Ramos (cell line): ENCODE results near the gene FNBP1L.

ENCODE experiments used
- in situ Hi-C: fragments of 300-500 bp; cut with MboI; formaldehyde crosslinking; loops from one replicate; pipeline ENCODE4 v1.14.3; 2022; ENCODE audit warnings: low sequenced_read_pairs; ENCODE audit not compliant: unreplicated experiment

FNBP1L gene

DNA sequence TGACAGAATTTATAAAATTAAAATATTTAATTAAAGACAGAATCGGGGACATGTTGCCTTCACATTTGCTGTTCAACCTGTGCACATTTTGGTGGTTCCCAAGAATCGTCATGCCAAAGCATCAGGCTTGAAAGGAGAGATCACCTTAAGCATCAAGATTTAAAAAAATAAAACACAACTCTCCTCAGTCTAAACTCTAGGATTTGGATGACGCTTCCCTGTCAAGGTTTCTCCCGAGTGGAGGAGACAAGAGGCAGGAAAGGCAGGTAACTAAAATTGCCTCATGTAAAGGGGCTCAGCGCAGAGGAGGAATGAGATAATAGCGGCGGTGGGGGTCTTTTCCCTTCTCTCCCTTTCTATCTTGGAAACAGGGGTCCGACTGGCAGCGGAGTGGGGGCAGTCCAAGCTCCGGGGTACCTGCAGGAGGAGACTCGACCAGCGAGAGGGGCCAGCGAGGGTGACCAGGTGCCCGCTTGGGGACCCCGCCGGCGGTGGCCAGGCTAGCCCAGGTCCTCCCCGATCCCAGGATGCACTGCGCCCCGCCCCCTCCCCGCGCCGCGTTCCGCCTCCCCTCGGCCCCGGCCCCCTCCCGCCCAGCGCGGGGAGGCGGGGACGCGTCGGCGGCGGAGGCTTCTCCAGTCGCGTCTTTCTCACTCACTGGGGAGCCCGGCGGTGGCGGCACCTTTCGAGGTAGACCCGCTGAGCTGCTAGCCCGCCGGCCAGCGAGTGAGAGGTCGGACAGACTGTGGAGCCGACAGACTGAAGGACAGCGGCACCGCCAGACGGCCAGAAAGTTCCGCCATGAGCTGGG, at the start of gene FNBP1L:
FNBP1L (plus strand) TSS at position 638 of the 811 bp plus-strand sequence; CDS start at position 802, 164 bp downstream.
- in situ Hi-C loops, result loop anchor here (25.0 kb wide), 1 partner anchor 390 kb away; no protein-coding TSS in a partner anchor

- in situ Hi-C loops, result no loop called here
Measured at GRCh38 chr1:93399781-93400180, 48.1 kb upstream of the FNBP1L start.

DNA sequence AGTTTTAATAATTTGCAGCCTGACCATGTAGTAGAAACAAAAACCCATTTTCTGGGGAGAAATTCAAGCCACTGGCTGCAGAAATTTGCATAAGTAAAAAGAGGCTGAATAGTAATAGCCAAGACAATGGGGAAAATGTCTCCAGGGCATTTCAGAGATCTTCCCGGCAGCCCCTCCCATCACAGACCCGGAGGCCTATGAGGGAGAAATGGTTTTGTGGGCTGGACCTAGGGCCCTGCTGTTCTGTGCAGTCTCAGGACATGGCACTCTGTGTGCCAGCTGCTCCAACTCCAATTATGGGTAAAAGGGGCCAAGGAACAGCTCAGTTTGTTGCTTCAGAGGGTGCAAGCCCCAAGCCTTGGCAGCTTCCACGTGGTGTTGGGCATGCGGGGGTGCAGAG, 39.7 kb upstream of the FNBP1L start:
- in situ Hi-C loops, result no loop called here

DNA sequence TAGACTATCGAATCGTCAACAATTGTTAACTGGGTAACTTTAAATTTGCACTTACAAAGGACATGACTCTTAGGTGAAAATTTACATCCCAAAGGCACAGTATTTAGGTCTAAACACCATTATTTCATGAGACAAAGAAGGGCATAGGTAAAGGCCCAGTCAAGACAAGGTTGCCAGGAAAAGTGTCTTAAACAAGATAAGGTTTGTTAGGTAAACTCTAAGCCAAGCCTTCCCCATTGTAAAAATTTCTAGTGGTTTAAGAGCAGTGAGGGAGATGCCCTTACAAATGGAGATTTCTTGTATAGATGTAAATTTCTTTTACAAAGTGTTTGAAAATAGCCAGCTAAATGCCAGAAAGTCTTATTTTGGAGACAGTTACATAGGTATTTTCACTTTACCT, 36.9 kb upstream of the FNBP1L start:
- in situ Hi-C loops, result no loop called here

- in situ Hi-C loops, result no loop called here
Measured at GRCh38 chr1:93414749-93415148, 33.2 kb upstream of the FNBP1L start.

DNA sequence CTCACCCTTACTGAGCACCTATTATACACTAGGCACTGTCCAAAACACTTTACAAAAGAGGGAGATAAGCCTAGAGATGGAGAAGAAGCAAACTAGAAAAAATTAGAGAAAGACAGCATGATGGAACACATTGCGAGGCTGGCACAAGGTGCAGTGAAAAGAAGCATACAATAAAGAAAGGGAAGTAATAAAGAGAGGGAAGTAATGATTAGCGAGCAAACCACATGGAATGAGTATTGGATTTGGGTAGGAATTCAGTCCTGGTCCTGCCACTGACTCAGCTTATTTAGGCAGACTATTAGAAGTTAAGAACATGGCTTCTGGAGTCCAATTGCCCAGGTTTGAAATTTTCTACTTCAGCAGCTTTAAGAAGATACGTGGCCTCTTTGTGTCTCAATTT, 32.6 kb upstream of the FNBP1L start:
- in situ Hi-C loops, result no loop called here

GRCh38 chr1:93416183-93416582, 31.7 kb upstream of the FNBP1L start:
- in situ Hi-C loops, result no loop called here

DNA sequence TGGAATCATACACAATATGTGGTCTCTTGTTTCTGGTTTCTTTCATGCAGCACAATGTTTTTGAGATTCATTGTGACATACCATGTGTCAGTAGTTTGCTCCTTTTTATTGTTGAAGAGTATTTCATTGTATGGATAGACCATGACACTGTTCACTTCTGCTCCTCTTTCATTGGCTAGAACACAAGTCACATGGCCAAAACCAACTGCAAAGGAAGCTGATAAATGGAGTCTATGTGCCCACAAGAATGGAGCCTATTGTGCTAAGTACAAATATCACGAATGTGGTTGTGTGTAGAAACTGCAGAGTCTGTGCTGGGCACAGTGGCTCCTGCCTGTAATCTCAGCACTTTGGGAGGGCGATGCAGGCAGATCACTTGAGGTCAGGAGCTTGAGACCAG, 28.6 kb upstream of the FNBP1L start:
- in situ Hi-C loops, result no loop called here

- in situ Hi-C loops, result no loop called here
Measured at GRCh38 chr1:93420400-93420799, 27.5 kb upstream of the FNBP1L start.

DNA sequence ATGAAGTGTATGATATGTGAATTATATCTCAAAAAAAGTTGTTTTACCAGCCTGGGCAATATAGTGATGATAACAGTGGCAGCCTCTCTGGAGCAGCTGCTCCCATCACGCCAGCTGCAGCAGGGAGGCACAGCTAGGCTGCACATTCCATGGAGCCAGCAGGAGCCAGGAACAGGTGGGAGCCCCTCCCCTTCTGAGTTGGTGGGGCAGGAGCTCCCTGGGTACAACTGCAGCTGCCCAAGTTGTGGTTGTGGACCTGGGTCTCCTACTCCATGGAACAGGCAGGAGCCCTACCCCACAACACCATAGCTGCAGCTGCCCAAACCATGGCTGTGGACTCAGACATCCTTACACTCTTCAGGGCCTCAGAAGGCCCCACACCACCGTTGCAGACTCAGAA, 21.7 kb upstream of the FNBP1L start:
- in situ Hi-C loops, result loop anchor here (25.0 kb wide), 1 partner anchor 411 kb away; no protein-coding TSS in a partner anchor

- in situ Hi-C loops, result loop anchor here (25.0 kb wide), 1 partner anchor 410 kb away; no protein-coding TSS in a partner anchor
Measured at GRCh38 chr1:93427656-93428055, 20.3 kb upstream of the FNBP1L start.

GRCh38 chr1:93433407-93433961, 14.4 kb upstream of the FNBP1L start:
- in situ Hi-C loops, result loop anchor here (25.0 kb wide), 1 partner anchor 404 kb away; no protein-coding TSS in a partner anchor

DNA sequence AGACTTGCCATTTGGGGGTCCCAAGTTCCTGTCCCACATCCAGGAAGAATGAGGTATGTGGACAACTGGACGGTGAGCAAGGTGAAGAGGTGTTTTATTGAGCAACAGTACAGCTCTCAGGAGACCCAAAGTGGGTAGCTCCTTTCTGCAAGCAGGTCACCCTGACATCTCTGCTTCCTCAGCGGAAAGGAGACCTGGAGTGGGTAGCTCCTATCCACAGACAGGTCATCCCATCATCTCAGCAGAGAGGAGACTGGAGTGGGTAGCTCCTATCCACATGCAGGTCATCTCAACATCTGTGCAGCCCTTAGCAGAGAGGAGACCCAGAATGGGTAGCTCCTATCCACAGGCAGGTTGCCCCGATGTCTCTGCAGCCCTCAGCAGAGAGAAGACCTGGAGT, 13.8 kb upstream of the FNBP1L start:
- in situ Hi-C loops, result loop anchor here (25.0 kb wide), 1 partner anchor 403 kb away; no protein-coding TSS in a partner anchor

- in situ Hi-C loops, result loop anchor here (25.0 kb wide), 1 partner anchor 402 kb away; no protein-coding TSS in a partner anchor
Measured at GRCh38 chr1:93434987-93435386, 12.9 kb upstream of the FNBP1L start.

- in situ Hi-C loops, result loop anchor here (25.0 kb wide), 1 partner anchor 402 kb away; no protein-coding TSS in a partner anchor
Measured at GRCh38 chr1:93435443-93435842, 12.5 kb upstream of the FNBP1L start.

DNA sequence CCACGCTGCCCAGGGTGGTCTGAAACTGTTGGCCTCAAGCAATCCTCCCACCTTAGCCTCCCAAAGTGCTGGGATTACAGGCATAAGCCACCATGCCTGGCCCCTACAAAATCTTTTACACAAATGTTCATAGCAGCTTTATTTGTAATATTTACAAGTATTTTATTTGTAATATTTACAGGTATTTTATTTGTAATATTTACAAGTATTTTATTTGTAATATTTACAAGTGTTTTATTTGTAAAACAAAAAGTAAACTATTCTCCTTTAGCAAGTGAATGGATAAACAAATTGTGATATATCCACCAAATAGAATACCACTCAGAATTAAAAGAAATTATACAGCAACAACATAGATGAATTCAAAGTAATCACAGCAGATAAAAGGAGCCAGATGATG, 11.4 kb upstream of the FNBP1L start:
- in situ Hi-C loops, result loop anchor here (25.0 kb wide), 1 partner anchor 401 kb away; no protein-coding TSS in a partner anchor

GRCh38 chr1:93437976-93438605, 9.8 kb upstream of the FNBP1L start:
- in situ Hi-C loops, result loop anchor here (25.0 kb wide), 1 partner anchor 399 kb away; no protein-coding TSS in a partner anchor

DNA sequence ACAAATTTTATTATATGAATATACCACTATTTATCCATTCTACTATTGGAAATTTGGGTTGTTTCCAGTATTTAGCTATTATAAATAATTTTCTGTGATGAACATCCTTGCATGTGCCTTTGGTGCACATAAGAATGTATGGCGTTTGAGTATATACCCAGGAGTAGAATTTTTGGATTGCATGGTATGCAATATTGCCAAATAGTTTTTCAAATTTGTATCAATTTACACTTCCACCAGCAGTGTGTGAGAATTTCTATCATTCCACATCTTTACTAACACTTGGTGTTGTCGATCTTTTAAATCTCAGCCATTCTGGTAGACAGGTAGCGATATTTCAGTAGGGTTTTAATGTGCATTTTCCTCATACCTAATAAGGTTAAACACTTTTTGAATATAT, 9.2 kb upstream of the FNBP1L start:
- in situ Hi-C loops, result loop anchor here (25.0 kb wide), 1 partner anchor 399 kb away; no protein-coding TSS in a partner anchor

DNA sequence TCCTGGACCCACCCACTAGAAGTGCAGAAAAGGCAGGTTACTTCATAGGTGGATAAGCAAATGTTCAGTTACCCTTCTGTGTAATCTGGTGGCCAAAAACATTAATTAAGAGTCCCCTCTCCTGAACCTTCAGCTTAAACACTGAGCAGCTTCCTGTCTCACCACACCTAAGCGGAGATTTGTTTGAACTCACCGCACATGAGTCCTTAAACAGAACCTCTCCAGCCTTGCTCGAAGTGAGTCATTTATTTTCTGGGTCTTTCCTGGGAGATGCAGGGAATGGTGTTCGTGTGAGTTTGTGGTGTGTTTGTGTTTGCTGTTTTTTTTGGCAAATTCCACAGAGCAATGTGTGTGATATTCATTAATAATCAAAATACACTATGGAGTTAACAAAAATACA, 7.6 kb upstream of the FNBP1L start:
- in situ Hi-C loops, result loop anchor here (25.0 kb wide), 1 partner anchor 397 kb away; no protein-coding TSS in a partner anchor

DNA sequence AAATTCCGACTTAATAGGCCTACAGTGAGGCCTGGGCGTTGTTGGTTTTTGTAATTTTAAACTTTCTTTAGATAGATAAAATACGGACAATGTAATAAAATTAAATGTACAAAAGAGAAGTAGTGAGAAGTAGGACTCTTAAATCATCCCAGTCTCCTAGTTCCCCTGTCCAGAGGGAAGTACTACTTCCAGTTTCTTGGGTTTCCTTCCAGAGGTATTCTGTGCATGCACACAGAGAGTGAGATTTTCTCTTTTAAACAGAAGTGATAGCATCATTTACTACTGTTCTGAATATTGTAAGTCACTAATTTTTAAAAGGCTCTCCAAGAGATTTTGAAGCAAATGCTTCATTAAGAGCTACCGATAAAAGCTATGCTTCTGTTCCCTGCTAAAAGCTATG, 7.2 kb upstream of the FNBP1L start:
- in situ Hi-C loops, result loop anchor here (25.0 kb wide), 1 partner anchor 397 kb away; no protein-coding TSS in a partner anchor
